K562 (cell line): ENCODE data around the gene AKR1A1. TPM values are rescaled to one million over a fixed set of nuclear protein-coding genes. Genes with fewer than 3 reads are reported as not detected.

Source experiments
- CBFB ChIP-seq: sonication (generic); formaldehyde crosslinking; IDR thresholded peaks from 2 replicates; pipeline ENCODE4 v1.4.0; 2020; ENCODE audit warnings: mild to moderate bottlenecking, missing genetic modification reagents
- CBX8 ChIP-seq: fragments of 200-600 bp; sonication (generic); IDR thresholded peaks from 2 replicates; pipeline ENCODE4 v1.6.1; 2012; ENCODE audit warnings: borderline replicate concordance, mixed run types, low read depth, mild to moderate bottlenecking, moderate library complexity, mixed read lengths, low read length, control low read depth, inconsistent platforms; ENCODE audit not compliant: poor library complexity, severe bottlenecking; ENCODE audit errors: extremely low read depth
- ETS2 ChIP-seq: IDR thresholded peaks from 2 replicates; pipeline ENCODE4 v1.6.1; 2016; ENCODE audit warnings: borderline replicate concordance, missing genetic modification characterization, mild to moderate bottlenecking, moderate library complexity, missing compliant biosample characterization; ENCODE audit not compliant: poor library complexity, severe bottlenecking
- JUN ChIP-seq, 2 experiments: sonication (generic) in 1 of 2; formaldehyde crosslinking in 1 of 2; IDR thresholded peaks; 2 replicates each; pipeline versions ENCODE4 v1.6.1 to v1.8.0; 2012 to 2022; ENCODE audit warnings: borderline replicate concordance in 2 of 2, mild to moderate bottlenecking in 2 of 2, improper control_type of control experiment in 1 of 2, low read depth in 1 of 2, low read length in 1 of 2, missing genetic modification reagents in 1 of 2
- MAFF ChIP-seq: IDR thresholded peaks from 2 replicates; pipeline ENCODE4 v1.6.1; 2012; ENCODE audit warnings: low read length, improper control_type of control experiment
- MED1 ChIP-seq: sonication (generic); formaldehyde crosslinking; IDR thresholded peaks from 2 replicates; pipeline ENCODE4 v1.8.1; 2023; ENCODE audit warnings: missing genetic modification reagents, borderline replicate concordance
- ZNF347 ChIP-seq: fragments of 450-650 bp; formaldehyde crosslinking; IDR thresholded peaks from 2 replicates; pipeline ENCODE4 v1.4.0; 2020; ENCODE audit warnings: low read depth, mild to moderate bottlenecking, moderate library complexity
- polyA plus RNA-seq, 8 experiments: library from polyadenylated mRNA; depleted of rRNA in 4 of 8; stranded (reverse) in 5 of 8; unstranded in 3 of 8; fragments of >200 nt; fragmentation: Nextera tagmentation in 2 of 8; fragmentation: Illumina TruSeq in 1 of 8; extraction: Ambion mirVana in 2 of 8; extraction: Trizol in 1 of 8; gene quantifications; 2 replicates each; pipeline versions ENCODE4 v1.2.1 to v1.2.3, GENCODE V29; 2011 to 2014; ENCODE audit warnings: inconsistent platforms in 1 of 8, missing spikeins in 1 of 8
- total RNA-seq, 7 experiments: library from RNA; depleted of rRNA in 6 of 7; stranded (reverse); fragments of >200 nt in 6 of 7; fragmentation: Illumina TruSeq in 2 of 7; extraction: Trizol in 2 of 7; gene quantifications; 2 replicates each; pipeline versions ENCODE4 v1.2.1 to v1.2.3, GENCODE V29; 2011 to 2021; ENCODE audit warnings: low replicate concordance in 1 of 7
- TF ChIP-seq, protein P1 (sequence below): sonication (generic); formaldehyde crosslinking; IDR thresholded peaks from 2 replicates; pipeline ENCODE4 v1.8.0; 2022; ENCODE audit warnings: mild to moderate bottlenecking, missing genetic modification reagents
- TF ChIP-seq, protein P2 (sequence below), 2 experiments: fragments of 450-650 bp; IDR thresholded peaks; 2 replicates each; pipeline ENCODE4 v1.6.1; 2016; ENCODE audit warnings: mild to moderate bottlenecking in 2 of 2, borderline replicate concordance in 1 of 2, low read depth in 1 of 2, moderate library complexity in 1 of 2
- TF ChIP-seq, protein P3 (sequence below): IDR thresholded peaks from 2 replicates; pipeline ENCODE4 v1.6.1; 2012; ENCODE audit warnings: low read depth, low read length, improper control_type of control experiment, borderline replicate concordance

AKR1A1 gene
- total and polyA plus RNA-seq, 9 of the 15 experiments (the other 6 are each of a cell fraction or from before 2014, with no cell fraction given), result 68.6 to 211 (median 132) TPM

DNA sequence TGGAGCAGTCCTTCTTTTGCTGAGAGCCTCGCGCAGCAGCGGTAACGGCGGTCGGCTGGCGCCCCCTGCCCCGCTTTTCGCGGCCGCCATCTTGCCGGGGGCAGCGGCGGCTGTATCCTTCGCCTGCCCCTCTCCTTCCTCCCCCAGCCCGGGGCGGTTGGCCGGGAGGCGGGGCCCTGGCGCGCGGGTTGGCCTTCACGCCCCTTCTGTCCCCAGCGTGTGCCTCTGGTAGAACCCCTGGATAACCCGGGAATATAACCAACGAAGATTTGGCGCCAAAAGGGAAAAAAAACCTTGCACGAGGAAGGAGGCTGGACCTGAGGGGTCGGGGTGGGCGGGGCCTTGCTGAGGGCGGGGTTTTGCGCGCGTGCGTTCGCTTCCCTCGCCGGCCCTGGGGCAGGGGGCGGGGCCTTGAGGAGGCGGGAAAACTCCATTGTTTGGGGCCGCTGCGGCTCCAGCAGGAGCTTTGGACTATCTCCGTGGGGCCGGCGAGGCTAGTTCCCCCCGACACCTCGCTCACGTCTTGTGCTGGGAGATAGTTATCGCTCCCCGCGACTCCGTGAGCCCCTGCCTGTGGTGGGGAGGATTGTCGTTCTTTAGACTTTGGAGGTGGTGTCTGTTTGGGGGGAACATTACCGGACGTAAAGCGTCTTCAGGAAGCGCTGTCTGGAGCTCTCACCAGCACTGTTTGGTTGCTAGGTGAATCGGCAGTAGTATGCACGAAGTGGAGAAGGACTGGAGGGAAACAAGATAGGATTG is 33.9 kb downstream of the AKR1A1 start (continued):
- TF ChIP-seq CBX8 (no peak), JUN (IDR thresholded peaks at IDR 0.05; ENCODE audit: borderline replicate concordance, low read depth, low read length) (no peak; the same call in 1 of the 2 replicates), JUN (CRISPR knock-in tag; IDR thresholded peaks at IDR 0.05; ENCODE audit: borderline replicate concordance) (no peak), ZNF347 (no peak), CBFB (peak; percentile 87; the same call in 1 of the 2 replicates), ETS2 (no peak), MED1 (CRISPR knock-in tag) (no peak), MAFF (no peak)
- TF ChIP-seq, protein P1, sequence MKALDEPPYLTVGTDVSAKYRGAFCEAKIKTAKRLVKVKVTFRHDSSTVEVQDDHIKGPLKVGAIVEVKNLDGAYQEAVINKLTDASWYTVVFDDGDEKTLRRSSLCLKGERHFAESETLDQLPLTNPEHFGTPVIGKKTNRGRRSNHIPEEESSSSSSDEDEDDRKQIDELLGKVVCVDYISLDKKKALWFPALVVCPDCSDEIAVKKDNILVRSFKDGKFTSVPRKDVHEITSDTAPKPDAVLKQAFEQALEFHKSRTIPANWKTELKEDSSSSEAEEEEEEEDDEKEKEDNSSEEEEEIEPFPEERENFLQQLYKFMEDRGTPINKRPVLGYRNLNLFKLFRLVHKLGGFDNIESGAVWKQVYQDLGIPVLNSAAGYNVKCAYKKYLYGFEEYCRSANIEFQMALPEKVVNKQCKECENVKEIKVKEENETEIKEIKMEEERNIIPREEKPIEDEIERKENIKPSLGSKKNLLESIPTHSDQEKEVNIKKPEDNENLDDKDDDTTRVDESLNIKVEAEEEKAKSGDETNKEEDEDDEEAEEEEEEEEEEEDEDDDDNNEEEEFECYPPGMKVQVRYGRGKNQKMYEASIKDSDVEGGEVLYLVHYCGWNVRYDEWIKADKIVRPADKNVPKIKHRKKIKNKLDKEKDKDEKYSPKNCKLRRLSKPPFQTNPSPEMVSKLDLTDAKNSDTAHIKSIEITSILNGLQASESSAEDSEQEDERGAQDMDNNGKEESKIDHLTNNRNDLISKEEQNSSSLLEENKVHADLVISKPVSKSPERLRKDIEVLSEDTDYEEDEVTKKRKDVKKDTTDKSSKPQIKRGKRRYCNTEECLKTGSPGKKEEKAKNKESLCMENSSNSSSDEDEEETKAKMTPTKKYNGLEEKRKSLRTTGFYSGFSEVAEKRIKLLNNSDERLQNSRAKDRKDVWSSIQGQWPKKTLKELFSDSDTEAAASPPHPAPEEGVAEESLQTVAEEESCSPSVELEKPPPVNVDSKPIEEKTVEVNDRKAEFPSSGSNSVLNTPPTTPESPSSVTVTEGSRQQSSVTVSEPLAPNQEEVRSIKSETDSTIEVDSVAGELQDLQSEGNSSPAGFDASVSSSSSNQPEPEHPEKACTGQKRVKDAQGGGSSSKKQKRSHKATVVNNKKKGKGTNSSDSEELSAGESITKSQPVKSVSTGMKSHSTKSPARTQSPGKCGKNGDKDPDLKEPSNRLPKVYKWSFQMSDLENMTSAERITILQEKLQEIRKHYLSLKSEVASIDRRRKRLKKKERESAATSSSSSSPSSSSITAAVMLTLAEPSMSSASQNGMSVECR (CRISPR knock-in tag), result 0 out of 2 replicates have a peak, but pooled peaks have one; percentile 13
- TF ChIP-seq, protein P2, sequence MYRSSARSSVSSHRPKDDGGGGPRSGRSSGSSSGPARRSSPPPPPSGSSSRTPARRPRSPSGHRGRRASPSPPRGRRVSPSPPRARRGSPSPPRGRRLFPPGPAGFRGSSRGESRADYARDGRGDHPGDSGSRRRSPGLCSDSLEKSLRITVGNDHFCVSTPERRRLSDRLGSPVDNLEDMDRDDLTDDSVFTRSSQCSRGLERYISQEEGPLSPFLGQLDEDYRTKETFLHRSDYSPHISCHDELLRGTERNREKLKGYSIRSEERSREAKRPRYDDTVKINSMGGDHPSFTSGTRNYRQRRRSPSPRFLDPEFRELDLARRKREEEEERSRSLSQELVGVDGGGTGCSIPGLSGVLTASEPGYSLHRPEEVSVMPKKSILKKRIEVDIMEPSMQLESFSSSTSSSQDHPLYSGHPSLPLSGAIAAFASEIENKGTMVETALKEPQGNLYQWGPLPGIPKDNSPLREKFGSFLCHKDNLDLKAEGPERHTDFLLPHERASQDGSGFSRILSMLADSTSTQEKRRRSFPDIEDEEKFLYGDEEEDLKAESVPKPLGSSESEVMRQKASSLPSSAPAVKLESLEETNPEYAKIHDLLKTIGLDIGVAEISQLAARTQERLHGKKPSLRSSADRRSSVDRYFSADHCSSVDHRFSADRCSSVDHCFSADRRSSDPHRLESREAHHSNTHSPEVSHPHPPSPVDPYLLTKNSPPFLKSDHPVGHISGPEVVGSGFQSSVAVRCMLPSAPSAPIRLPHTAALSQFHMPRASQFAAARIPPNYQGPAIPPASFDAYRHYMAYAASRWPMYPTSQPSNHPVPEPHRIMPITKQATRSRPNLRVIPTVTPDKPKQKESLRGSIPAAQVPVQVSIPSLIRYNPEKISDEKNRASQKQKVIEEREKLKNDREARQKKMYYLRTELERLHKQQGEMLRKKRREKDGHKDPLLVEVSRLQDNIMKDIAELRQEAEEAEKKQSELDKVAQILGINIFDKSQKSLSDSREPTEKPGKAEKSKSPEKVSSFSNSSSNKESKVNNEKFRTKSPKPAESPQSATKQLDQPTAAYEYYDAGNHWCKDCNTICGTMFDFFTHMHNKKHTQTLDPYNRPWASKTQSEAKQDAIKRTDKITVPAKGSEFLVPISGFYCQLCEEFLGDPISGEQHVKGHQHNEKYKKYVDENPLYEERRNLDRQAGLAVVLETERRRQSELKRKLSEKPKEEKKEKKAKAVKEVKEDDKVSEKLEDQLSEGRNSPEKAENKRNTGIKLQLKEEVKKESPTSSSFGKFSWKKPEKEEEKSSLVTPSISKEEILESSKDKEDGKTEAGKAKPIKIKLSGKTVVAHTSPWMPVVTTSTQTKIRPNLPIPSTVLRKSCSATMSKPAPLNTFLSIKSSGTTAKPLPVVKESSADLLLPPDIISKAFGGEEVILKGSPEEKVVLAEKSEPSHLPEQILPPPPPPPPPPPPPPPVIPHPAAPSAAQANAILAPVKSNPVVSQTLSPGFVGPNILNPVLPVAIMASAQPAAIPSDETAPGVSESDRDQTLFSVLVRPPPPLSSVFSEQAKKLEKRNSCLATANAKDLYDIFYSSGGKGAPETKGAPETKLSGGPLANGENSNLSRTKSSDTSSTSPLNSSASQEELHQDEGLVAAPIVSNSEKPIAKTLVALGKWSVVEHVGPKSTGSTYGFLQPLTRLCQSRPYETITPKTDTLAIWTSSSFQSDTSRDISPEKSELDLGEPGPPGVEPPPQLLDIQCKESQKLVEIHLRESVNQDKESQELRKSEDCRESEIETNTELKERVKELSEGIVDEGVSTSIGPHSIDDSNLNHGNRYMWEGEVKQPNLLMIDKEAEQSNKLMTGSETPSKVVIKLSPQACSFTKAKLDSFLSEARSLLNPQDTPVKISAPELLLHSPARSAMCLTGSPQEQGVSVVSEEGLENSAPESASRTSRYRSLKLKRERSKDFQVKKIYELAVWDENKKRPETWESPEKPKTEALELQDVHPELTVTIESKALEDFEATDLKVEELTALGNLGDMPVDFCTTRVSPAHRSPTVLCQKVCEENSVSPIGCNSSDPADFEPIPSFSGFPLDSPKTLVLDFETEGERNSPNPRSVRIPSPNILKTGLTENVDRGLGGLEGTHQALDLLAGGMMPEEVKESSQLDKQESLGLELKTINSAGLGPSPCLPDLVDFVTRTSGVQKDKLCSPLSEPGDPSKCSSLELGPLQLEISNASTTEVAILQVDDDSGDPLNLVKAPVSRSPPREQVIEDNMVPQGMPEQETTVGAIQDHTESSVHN (IDR thresholded peaks at IDR 0.05; ENCODE audit: borderline replicate concordance in 1 of 2, low read depth in 1 of 2), result no peak
- TF ChIP-seq, protein P3, sequence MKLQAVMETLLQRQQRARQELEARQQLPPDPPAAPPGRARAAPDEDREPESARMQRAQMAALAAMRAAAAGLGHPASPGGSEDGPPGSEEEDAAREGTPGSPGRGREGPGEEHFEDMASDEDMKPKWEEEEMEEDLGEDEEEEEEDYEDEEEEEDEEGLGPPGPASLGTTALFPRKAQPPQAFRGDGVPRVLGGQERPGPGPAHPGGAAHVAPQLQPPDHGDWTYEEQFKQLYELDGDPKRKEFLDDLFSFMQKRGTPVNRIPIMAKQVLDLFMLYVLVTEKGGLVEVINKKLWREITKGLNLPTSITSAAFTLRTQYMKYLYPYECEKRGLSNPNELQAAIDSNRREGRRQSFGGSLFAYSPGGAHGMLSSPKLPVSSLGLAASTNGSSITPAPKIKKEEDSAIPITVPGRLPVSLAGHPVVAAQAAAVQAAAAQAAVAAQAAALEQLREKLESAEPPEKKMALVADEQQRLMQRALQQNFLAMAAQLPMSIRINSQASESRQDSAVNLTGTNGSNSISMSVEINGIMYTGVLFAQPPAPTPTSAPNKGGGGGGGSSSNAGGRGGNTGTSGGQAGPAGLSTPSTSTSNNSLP, result no peak
